Heart right ventricle (tissue), 16 donors: ENCODE results near the gene RPS15. TPM values are rescaled to one million over a fixed set of nuclear protein-coding genes. Genes with fewer than 3 reads are reported as not detected.

ENCODE experiments used
- ATAC-seq, 8 donors: fragments of 200-7000 bp; cut with Tn5 transposase; one replicate each; pipeline ENCODE4 v1.9.1; 2020; ENCODE audit warnings: mild to moderate bottlenecking in 8 of 8, moderate library complexity in 8 of 8, moderate number of reproducible peaks in 1 of 8
- DNase-seq, 2 donors: peaks; one replicate each; pipeline ENCODE4 v3.0.0-alpha.2; 2020
- H3K27ac ChIP-seq, 10 donors: fragments of 200-600 bp; sonication (generic) in 2 of 10; one replicate each; pipeline versions ENCODE4 v1.5.0 to v1.8.0; 2020 to 2022; ENCODE audit warnings: mild to moderate bottlenecking in 3 of 10
- H3K27me3 ChIP-seq, 7 donors: fragments of 200-600 bp; one replicate each; pipeline ENCODE4 v1.8.0; 2021 to 2022; ENCODE audit warnings: mild to moderate bottlenecking in 2 of 7
- H3K36me3 ChIP-seq, 9 donors: fragments of 200-600 bp; sonication (generic) in 1 of 9; one replicate each; pipeline versions ENCODE4 v1.5.0 to v1.8.0; 2020 to 2022; ENCODE audit warnings: mild to moderate bottlenecking in 2 of 9
- H3K4me1 ChIP-seq, 9 donors: fragments of 200-600 bp; sonication (generic) in 1 of 9; one replicate each; pipeline versions ENCODE4 v1.5.0 to v1.8.0; 2020 to 2022; ENCODE audit warnings: mild to moderate bottlenecking in 4 of 9
- H3K4me3 ChIP-seq, 10 donors: fragments of 200-600 bp; sonication (generic) in 2 of 10; one replicate each; pipeline versions ENCODE4 v1.5.0 to v1.8.0; 2020 to 2022; ENCODE audit warnings: mild to moderate bottlenecking in 7 of 10, moderate library complexity in 2 of 10
- H3K9me3 ChIP-seq, 11 donors: fragments of 200-600 bp in 10 of 11; sonication (generic) in 2 of 11; one replicate each; pipeline versions ENCODE4 v1.5.0 to v1.8.0; 2013 to 2022; ENCODE audit warnings: mild to moderate bottlenecking in 2 of 11, control low read depth in 1 of 11, moderate library complexity in 1 of 11
- WGBS, 2 donors: extraction: QIAGEN DNeasy Blood & Tissue Kit; methylation state at CpG; one replicate each; pipeline ENCODE4 v1.1.7; 2013; ENCODE audit warnings: inconsistent platforms in 1 of 2; 5-methylcytosine and 5-hydroxymethylcytosine counted together
- intact Hi-C, 10 donors: fragments of 100-400 bp; cut with DNase I; formaldehyde crosslinking; loops; one replicate each; pipeline versions ENCODE4 v1.11.1 to v1.14.2; 2022
- polyA plus RNA-seq, 2 donors: library from polyadenylated mRNA; stranded (reverse); fragments of 200-250 nt; gene quantifications; one replicate each; pipeline ENCODE4 v1.2.3, GENCODE V29; 2013
- total RNA-seq, 10 donors: library from RNA; stranded (reverse); fragmentation: NEBNext Ultra II Directional in 3 of 10; extraction: Animal tissue kit (Norgen Biotek cat#: 25700) in 3 of 10; gene quantifications; one replicate each; pipeline versions ENCODE4 v1.2.1 to v1.2.4, GENCODE V29; 2021 to 2023
- TF ChIP-seq, protein P1 (sequence below), 9 donors: fragments of 200-600 bp; sonication (generic) in 2 of 9; IDR thresholded peaks; one replicate each; pipeline versions ENCODE4 v1.5.0 to v1.8.0; 2021 to 2022; ENCODE audit warnings: antibody characterized with exemption in 9 of 9, mild to moderate bottlenecking in 5 of 9, moderate library complexity in 1 of 9
- donor health status: Arrhythmogenic right ventricular cardiomyopathy.
- donor health status: ischemic (EF 13 %, LVEDD 7.1; RV severe dilation, severe dysfunction).
- donor health status: healthy with polysubstance abuse.
- donor health status: DM: no; HTN: yes; CAD: no.
- donor health status: DM: no; HTN: no; CAD: no.
- donor health status: ischemic (EF 25% LVEDD 6.9; RV normal size, moderate dysfunction).
- donor health status: ischemic (EF 25% LVEDD 5.7; RV mildly dilated, moderate dysfunction).
- donor health status: healthy.
- donor health status: DM: yes; HTN: yes; CAD: no.
- donor health status: Ischemic cardiomyopathy.
- donor health status: ischemic (EF 35%, LVEDD 5.7; RV mildly dilated, moderate dysfunction).
- donor health status: nonischemic (EF 11% LVEDD 7.7; RV severe dilation, severe dysfunction).
- donor health status: DM: yes; HTN: yes; CAD: no.
- donor health status: PGD.
- donor health status: ischemic (EF 29% LVEDD 5.4; RV normal size, mild dysfunction).
- donor health status: nonischemic (EF 23%, LVEDD 6.1; RV moderate dilation, normal function).

RPS15 gene
- total and polyA plus RNA-seq, 12 donors = 480 to 3,724 (median 607) TPM

DNA sequence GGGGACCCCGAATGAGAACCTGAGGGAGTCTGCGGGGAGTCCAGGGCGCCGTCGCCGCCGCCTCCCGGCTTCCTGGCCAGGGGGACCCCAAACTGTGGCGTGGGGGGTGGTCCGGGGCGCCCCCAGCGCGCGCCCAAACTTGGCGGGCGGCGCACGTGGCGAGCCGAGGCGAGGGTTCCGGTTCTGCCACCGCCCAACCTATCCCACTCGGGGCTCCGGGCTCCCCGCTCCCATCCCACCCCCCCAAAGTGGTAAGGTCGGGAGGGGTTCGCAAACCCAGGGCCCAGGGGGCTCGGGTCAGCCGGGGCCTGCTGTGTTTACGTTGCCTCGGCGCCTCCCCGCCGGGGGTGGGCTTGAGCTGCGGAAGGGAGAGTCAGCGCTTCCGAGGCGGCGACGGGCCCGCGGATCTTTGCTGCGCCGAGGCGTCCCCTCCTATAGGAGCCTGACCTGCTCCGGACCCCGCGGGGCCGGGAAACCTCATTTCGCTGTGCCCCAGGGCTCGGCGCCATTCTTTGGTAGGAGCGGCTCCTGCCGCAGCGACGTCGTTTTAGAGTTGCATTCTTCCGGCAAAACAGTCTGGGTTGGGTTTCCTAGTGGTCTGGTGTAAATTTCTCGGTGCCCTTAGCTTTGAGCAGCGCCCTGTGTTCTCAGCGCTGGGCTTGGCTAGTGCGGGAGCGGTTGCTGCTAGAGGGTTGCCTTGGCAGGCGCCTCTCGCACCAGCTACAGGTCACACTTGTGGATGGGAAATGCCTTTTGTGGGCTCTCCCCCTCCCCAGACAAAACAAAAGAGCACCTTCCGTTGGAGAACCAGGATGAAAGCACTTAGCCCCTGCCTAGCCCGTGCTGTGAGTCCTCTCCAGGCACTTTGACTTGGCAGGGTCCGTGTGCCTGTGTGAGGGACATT lies 29.6 kb upstream of the RPS15 start:
- ATAC-seq (peak in 7 of 8 donors; percentile 4 to 25 (median 10)), DNase-seq (peak; percentile 44 to 60)
- TF ChIP-seq, protein P1, sequence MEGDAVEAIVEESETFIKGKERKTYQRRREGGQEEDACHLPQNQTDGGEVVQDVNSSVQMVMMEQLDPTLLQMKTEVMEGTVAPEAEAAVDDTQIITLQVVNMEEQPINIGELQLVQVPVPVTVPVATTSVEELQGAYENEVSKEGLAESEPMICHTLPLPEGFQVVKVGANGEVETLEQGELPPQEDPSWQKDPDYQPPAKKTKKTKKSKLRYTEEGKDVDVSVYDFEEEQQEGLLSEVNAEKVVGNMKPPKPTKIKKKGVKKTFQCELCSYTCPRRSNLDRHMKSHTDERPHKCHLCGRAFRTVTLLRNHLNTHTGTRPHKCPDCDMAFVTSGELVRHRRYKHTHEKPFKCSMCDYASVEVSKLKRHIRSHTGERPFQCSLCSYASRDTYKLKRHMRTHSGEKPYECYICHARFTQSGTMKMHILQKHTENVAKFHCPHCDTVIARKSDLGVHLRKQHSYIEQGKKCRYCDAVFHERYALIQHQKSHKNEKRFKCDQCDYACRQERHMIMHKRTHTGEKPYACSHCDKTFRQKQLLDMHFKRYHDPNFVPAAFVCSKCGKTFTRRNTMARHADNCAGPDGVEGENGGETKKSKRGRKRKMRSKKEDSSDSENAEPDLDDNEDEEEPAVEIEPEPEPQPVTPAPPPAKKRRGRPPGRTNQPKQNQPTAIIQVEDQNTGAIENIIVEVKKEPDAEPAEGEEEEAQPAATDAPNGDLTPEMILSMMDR (IDR thresholded peaks at IDR 0.05) = no peak
- Histone ChIP-seq H3K27me3 (peaks cover 0 to 4% (median 0%) of the 10 kb centered on the region in 7 donors), H3K9me3 (no peaks in the 10 kb centered on the region), H3K27ac (peak overlapping the region; percentile 93 to 99 (median 98)), H3K4me1 (peaks cover 41 to 66% (median 56%) of the 10 kb centered on the region in 9 donors), H3K36me3 (peaks cover 0 to 24% (median 3%) of the 10 kb centered on the region in 9 donors), H3K4me3 (peak overlapping the region; percentile 68 to 100 (median 99))
- intact Hi-C loops = loop anchor here in 3 of 10 donors (10.0 kb wide), 1 partner anchor 134 kb away; the partner anchor contains the start of gene FAM174C (in 3 of the 3)
- 0% methylated on average over 66 to 69 of the region's 69 CpGs for WGBS, 2 donors

DNA sequence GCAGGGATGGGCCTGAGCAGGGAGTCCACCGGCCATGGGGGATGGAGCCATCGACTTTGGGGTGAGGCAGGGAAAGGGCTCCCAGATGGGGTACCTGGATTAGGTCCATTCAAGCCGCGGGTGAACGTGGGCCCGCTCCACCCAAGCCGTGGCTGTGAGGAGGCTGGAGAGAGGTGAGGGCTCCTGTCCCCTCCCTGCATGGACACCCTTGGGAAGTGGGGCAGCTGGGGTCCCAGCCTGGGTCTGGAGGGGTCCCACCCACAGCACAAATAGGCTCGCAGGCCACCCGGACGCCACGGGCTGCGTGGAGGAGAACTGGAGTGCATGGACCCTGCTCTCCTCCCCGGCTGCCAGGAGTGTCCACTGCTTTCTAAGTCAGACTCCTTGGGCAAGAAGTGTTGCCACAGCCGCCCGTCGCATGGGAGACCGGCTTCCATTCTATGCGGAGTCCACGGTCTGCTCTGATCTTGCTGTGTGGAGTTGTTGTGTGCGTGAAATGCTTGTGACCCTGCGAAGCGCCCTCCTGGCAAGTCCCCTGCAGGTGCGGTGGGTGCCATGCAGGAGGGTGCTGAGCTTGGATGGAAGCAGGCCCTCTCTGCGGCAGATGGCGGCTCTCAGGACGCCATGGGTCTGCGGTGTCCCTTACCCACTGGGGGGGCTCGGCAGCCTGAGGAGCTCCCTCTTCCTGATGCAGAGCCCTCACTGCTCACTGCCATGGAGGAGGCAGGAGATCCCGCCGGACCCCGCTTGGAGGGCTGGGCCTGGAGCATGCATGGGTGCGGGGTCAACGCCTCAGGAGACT lies 28.8 kb upstream of the RPS15 start:
- Histone ChIP-seq H3K27me3 (no peaks in the 10 kb centered on the region), H3K9me3 (no peaks in the 10 kb centered on the region), H3K27ac (peak overlapping the region in 9 of 10 donors; percentile 94 to 99 (median 98)), H3K4me1 (peaks cover 41 to 68% (median 61%) of the 10 kb centered on the region in 9 donors), H3K4me3 (peak overlapping the region; percentile 68 to 100 (median 99)), H3K36me3 (peaks cover 0 to 27% (median 3%) of the 10 kb centered on the region in 9 donors)
- TF ChIP-seq, protein P1 (IDR thresholded peaks at IDR 0.05) = no peak
- intact Hi-C loops = loop anchor here in 4 of 10 donors (10.0 kb wide), 1 partner anchor 135 kb away; the partner anchor contains the start of gene FAM174C (in 4 of the 4)
- ATAC-seq (peak in 1 of 8 donors; percentile 1), DNase-seq (no peak)
- WGBS, 2 donors = 55 to 56% methylated on average over 33 of the region's 33 CpGs

DNA sequence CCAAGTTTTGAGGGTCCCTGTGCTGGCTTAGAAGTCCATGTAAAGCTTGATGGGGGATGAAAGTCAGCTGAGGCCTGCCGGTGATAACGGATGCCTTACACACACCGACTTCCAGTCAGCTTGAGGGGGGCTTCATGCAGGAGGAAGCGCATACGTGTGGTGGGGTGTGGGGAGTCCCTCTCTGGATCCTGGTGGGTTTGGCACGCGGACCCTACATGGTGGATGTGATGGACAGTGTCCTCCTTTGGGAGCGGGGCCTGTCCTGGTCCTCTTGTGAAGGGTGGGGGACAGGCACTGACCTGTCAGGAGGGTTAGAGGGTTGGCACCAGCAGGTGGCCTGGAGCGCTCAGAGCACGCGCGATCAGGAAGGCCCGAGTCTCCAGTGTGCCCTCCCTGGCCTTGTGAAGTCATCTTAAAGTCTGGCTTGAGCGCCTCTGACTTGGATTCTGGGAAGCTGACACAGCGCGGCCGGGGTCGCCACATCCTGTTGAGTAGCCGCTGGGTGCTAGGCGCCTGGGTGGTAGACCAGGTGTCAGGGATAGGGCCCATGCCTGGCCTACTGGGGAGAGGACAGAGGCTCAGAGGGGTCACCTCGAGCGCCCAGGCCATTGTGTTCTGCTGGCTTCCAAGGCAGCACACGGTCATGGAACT lies 27.9 kb upstream of the RPS15 start:
- Histone ChIP-seq H3K27me3 (no peaks in the 10 kb centered on the region), H3K9me3 (no peaks in the 10 kb centered on the region), H3K36me3 (peaks cover 0 to 29% (median 3%) of the 10 kb centered on the region in 9 donors), H3K4me3 (peak overlapping the region in 6 of 10 donors; percentile 13 to 100 (median 99)), H3K27ac (peak overlapping the region in 9 of 10 donors; percentile 60 to 99 (median 78)), H3K4me1 (peaks cover 41 to 75% (median 69%) of the 10 kb centered on the region in 9 donors)
- intact Hi-C loops = loop anchor here in 1 of 10 donors (10.0 kb wide), 1 partner anchor 135 kb away; the partner anchor contains the start of gene FAM174C
- TF ChIP-seq, protein P1 (IDR thresholded peaks at IDR 0.05) = no peak
- ATAC-seq (no peak), DNase-seq (no peak)
- WGBS, 2 donors = 70 to 72% methylated on average over 23 of the region's 23 CpGs
